Middle frontal gyrus (tissue), 1 donor: ENCODE measurements around the gene BMF.
"Not testable (repeated sequence)": the region's sequence is repeated elsewhere in the genome, so short reads cannot be mapped to it uniquely, and the experiment has no call there.

ENCODE experiments used
- DNase-seq: peaks from one replicate; pipeline ENCODE4 v3.0.0-alpha.2; 2015; ENCODE audit warnings: low spot score; ENCODE audit errors: extremely low spot score

BMF gene

DNA sequence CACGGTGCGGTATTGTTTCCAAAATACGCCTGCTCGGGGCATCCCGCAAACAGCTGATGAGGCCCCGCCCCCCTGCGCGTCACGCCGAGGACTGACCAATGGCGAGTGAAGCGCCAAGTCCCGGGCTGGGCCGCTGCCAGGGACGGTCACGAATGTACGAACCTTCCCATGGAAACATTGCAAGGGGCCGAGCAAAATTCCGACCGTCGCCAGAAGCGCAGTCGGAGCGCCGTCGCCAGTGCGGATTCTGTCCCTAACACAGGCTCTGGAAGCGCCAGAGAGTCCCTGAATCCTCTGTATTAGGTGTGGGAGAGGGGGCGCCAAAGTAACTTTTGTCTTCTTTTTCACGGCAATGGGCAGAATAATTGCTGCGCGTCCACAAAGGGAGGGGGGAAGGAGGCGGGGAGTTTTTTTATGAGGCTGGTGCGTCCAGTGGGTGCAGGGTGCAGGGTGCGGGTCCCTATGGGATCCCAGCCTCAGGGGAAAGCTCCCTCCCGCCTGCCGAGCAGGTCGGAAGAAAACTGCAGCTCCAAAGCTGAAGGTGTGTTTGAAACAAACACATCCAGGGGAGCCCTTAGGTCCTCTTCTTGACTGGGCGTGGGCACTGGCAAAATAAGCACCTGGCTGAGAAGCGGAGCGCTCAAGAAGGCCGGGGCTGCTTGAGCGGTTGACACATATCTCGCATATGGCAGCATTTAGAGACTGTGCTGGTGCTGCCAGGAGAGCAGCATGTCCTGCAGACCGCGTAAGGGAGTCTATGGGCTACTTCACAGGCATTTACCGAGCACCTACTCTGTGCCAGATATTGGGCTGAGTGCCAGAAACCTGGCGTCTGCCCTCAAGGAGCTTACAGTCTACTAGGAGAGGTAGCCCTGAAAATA, at the start of gene BMF:
TSS of gene BMF (minus strand) at position 25 of the 881 bp plus-strand sequence. CDS start 2,793 bp downstream, outside the sequence.
- peak; percentile 93 for DNase-seq

GRCh38 chr15:40157778-40158447, 49.2 kb upstream of the BMF start:
- DNase-seq: no peak

GRCh38 chr15:40155270-40155910, 46.7 kb upstream of the BMF start:
- no peak for DNase-seq

DNA sequence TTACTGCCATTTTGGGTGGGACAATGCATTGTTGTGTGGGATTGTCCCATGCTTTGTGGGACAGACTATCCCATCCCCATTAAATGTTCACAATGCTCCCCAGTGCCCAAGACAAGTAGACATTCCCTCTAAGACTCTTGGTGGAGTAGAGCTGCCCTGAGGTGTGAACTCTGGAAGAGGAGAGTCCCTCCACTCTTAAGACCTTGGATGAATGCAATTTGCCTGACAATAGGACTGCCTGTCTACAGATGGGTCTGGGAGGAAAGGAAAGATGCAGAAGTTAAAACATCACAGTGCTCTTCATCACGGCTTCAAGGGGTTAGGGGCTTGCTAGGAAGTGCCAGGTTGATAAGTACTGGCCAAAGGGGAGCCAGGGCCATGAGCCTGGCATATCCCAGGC, 46.1 kb upstream of the BMF start:
- DNase-seq: not testable (repeated sequence)

DNA sequence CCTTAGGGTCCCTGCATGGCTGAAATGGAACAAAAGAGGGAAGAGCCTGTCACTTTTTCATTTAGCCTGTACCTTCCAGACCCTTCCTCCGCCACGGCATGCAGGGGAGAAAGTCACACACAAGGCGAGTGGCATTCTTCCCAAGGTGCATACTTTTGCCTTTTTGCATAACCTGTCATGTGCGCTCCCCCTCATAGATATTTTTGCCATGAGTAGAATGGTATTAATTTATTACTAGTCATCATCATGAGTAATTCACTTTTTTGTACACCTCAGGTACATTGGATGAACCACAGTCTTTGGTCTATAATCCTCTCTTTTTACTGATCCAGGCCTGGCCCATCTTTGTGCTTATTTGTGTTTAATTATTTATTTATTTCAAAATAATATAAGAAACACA, 43.3 kb upstream of the BMF start:
- no peak for DNase-seq

DNA sequence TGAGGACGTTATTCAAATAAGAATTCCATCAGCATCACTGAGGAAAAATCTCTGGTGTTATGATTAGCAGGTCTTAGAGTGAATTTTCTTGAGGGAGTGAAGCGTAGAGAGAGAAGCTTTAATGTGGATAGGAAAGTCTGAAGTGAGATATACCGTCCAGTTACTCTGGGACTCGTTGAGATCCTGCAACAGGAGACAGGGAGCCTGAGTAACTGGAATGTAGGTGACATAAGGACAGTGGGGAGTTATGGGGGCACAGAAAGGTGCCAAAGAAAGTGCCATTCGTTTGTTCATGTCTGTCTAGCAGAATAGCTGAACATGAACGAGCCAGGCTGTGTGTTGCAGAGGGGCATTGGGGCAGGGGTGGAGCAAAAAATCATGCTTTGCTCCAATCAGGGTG, 42.8 kb upstream of the BMF start:
- DNase-seq: no peak

DNA sequence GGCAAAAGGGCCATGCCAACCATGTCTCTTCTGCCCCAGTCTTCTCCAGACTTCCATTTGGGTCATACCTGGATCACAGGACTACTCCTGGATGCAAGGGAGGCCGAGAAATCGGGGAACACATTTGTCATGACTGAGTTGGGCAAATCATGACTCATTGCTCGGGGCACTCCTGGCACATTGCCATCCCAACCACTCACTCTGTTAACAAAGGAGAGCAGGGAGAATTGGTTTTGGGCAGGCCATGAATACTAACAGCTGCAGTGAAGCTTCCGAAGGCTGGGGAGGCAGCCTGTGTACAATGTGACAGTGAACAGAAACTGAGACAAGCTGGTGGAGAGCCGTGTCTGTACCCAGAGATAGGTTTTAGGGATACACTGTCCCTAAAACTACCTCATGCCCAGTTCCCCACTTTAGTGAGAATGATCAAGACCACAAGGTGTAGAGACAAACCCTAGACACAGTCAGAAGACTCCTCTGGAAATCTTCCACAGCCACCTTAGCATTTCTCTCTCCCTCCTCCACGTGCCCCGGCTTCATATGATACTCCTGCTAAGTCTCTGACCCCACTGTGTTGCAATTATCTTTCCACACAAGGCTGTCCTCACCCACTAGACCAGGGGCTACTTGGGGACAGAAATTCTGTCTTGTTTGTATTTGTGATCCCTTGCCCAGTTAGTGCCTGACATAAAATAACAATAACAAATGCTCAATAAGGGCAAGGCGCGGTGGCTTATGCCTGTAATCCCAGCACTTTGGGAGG, 41.7 kb upstream of the BMF start:
- DNase-seq: no peak

GRCh38 chr15:40149339-40149738, 40.7 kb upstream of the BMF start:
- DNase-seq: no peak

- DNase-seq: no peak
Observed at GRCh38 chr15:40146037-40146436, 37.4 kb upstream of the BMF start.

- no peak for DNase-seq
Observed at GRCh38 chr15:40142428-40142827, 33.7 kb upstream of the BMF start.

- DNase-seq: not testable (repeated sequence)
Observed at GRCh38 chr15:40138201-40138570, 29.5 kb upstream of the BMF start.

GRCh38 chr15:40137303-40138200, 28.9 kb upstream of the BMF start:
- DNase-seq: no peak

- no peak for DNase-seq
Observed at GRCh38 chr15:40136470-40137302, 28.0 kb upstream of the BMF start.

GRCh38 chr15:40135846-40136450, 27.3 kb upstream of the BMF start:
- DNase-seq: not testable (repeated sequence)

DNA sequence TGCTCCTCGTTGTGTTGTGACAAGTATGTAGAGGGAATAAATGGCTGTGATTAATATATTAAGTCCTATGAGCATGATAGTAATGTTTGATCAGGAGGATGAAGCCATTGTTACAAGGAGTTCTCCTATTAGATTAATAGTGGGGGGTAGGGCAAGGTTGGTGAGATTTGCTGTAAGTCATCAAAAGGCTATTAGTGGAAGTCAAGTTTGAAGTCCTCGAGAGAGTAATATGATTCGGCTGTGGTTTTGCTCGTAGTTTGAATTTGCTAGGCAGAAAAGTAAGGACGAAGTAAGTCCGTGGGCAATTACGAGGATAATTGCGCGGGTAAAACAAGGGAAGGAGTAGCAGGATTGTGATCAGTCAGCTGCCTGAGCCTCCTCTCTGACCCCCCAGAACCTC, 26.2 kb upstream of the BMF start:
- DNase-seq: no peak

- DNase-seq: no peak
Observed at GRCh38 chr15:40133544-40133943, 24.9 kb upstream of the BMF start.

DNA sequence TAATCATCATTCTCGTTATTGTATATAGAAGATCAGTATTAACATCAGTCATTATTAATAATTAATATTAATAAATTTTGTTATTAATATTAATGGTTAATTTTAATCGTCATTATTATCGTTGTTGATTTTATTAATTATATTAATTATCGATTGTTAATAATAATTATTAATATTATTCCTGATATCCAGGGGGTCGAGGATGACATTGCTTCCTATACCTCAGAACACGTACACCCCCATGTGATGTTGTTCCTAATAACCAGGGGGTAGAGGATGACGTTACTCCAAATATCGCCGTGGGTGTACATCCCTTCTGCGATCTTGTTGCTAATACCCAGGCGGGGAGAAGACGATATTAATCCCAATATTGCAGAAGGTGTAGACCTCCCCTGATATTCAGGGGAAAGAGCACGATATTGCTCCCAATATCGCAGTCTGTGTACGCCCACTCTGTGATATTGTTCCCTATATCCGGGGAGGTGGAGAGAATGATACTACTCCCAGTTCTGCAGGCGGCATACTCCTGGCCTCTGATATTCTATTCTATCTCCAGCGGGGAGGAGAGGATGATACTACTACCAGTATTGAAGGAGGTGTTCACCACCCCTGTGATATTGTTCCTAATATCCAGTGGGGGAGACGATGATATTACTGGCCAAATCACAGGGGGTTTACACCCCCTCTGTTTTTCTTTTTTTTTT, 22.3 kb upstream of the BMF start:
- DNase-seq: no peak

DNA sequence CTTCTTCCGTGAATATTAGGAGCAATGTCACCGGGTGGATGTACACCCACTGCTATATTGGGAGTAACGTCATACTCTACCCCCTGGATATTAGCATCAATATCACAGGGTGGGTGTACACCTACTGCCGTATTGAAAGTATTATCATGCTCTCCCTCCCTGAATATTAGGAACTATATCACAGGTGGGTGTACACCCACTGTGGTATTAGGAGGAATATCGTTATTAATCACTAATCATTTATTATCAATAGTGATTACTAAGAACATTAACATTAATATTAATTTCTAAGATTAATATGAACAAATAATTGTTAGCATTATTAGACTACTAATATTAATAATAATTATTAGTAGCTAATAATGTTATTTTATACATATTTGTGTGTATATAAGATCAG, 21.4 kb upstream of the BMF start:
- no peak for DNase-seq
